ENCODE results near the gene GALNT11.
"Not testable (repeated sequence)": the region's sequence is repeated elsewhere in the genome, so short reads cannot be mapped to it uniquely, and the experiment has no call there.

GALNT11 gene

DNA sequence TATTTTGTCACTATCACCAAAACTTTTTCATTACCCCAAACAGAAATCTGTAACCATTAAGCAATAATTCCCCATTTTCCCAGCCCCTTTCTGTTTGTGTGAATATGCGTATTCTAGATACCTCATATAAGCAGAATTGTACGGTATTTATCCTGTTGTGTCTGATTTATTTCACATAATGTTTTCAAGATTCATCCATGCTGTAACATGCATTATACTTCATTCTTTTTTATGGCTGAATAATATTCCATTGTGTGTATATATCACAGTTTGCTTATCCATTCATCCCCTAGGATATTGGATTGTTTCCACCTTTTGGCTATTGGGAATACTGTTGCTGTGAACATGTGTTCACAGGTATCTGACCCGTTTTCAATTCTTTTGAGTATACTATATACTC, 26.5 kb downstream of the GALNT11 start:
- Histone ChIP-seq H3K4me3 (replicated peaks; ENCODE audit: low read depth, low read length) (no peak overlapping the region), H3K27me3 (replicated peaks; ENCODE audit: control insufficient read depth, insufficient read depth, low read length) (no peaks in the 10 kb centered on the region), H3K36me3 (ENCODE audit: control insufficient read depth, insufficient read depth, low read length) (no peaks in the 10 kb centered on the region)
- TF ChIP-seq, protein P1, sequence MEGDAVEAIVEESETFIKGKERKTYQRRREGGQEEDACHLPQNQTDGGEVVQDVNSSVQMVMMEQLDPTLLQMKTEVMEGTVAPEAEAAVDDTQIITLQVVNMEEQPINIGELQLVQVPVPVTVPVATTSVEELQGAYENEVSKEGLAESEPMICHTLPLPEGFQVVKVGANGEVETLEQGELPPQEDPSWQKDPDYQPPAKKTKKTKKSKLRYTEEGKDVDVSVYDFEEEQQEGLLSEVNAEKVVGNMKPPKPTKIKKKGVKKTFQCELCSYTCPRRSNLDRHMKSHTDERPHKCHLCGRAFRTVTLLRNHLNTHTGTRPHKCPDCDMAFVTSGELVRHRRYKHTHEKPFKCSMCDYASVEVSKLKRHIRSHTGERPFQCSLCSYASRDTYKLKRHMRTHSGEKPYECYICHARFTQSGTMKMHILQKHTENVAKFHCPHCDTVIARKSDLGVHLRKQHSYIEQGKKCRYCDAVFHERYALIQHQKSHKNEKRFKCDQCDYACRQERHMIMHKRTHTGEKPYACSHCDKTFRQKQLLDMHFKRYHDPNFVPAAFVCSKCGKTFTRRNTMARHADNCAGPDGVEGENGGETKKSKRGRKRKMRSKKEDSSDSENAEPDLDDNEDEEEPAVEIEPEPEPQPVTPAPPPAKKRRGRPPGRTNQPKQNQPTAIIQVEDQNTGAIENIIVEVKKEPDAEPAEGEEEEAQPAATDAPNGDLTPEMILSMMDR (IDR thresholded peaks at IDR 0.05; ENCODE audit: insufficient read depth, low read length, poor library complexity, severe bottlenecking), result no peak
- no peak for DNase-seq (ENCODE audit: extremely low read depth, insufficient read length)

DNA sequence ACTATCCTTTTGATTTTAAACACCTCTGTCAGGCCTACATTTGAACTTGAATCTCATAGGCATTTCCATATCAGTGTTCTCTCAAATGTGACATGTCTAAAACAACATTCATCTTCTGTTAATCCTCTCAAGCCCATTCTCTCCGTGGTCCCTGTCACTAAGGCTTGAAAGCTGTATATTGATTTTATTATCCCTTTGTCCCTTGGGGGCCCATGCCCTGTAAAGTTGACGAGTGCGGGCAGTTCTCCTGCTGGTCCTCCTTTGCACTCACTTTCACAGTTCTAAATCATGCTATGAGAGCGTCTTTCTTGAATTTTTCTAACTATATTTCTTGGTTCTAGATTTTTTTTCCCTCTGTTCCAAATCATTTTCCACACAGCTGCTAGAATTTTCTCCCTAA, 27.3 kb downstream of the GALNT11 start:
- H3K4me3 ChIP-seq (replicated peaks; ENCODE audit: low read depth, low read length), result no peak overlapping the region
- TF ChIP-seq, protein P1 (IDR thresholded peaks at IDR 0.05; ENCODE audit: insufficient read depth, low read length, poor library complexity, severe bottlenecking), result no peak
- no peaks in the 10 kb centered on the region for H3K36me3 ChIP-seq (ENCODE audit: control insufficient read depth, insufficient read depth, low read length)
- no peak for DNase-seq (ENCODE audit: extremely low read depth, insufficient read length)
- no peaks in the 10 kb centered on the region for H3K27me3 ChIP-seq (replicated peaks; ENCODE audit: control insufficient read depth, insufficient read depth, low read length)

DNA sequence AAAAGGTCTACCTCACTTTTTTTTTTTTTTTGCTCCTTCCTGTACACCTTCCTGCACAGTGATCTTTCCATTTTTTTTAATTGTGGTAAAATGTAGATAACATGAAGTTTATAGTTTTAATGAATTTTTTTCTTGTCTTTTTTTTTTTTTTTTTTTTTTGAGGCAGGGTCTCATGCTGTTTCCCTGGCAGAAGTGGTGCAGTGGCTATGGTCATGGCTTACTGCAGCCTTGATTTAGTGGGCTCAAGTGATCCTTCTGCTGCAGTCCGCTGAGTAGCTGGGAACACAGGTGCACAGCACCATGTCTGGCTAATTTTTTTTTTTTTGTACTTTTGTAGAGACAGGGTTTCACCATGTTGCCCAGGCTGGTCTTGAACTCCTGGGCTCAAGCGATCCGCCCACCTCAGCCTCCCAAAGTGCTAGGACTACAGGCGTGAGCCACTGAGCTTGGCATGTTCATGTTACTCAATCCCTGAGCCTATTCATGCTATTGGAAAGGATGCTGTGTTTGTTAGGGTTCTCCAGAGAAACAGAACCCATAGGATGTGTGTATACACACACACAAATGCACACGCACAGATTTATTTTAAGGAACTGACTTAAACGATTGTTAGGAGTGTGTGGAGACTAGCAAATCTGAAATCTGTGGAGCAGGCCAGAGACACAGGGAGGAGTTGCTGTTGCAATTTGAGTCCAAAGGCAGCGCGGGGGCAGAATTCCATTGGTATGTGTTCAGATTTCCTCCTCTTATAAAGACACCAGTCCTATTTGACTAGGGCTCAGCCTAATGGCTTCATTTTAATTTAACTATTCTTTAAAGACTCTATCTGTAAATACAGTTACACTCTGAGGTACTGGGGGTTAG, 29.1 kb downstream of the GALNT11 start:
- H3K36me3 ChIP-seq (ENCODE audit: control insufficient read depth, insufficient read depth, low read length), result no peaks in the 10 kb centered on the region
- TF ChIP-seq, protein P1 (IDR thresholded peaks at IDR 0.05; ENCODE audit: insufficient read depth, low read length, poor library complexity, severe bottlenecking), result no peak
- no peaks in the 10 kb centered on the region for H3K27me3 ChIP-seq (replicated peaks; ENCODE audit: control insufficient read depth, insufficient read depth, low read length)
- no peak overlapping the region for H3K4me3 ChIP-seq (replicated peaks; ENCODE audit: low read depth, low read length)
- DNase-seq (ENCODE audit: extremely low read depth, insufficient read length), result no peak

DNA sequence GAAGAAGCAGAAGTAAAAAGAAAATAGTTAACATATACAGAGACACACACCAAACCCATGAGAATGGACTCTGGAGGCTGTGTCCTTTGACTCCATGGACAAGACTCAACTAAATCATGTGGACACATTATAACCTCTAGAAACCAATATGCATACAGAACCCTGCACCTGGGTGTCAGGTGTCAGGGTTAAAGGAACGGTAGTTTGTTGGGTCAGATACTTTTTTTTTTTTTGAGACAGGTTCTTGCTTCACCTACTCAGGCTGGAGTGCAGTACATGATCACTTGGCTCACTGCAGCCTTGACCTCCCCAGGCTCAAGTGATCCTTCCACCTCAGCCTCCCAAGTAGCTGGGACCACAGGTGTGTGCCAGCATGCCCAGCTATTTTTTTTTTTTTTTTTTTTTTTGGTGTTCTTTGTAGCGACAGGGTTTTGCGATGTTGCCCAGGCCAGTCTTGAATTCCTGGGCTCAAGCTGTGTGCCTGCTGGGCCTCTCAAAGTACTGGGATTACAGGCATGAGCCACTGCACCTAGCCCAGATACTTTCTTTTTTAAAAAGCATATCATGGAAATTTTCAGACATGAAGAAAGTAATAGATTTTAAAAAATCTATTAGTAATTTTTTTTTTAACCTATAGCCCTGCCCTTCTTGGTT, 31.3 kb downstream of the GALNT11 start:
- Histone ChIP-seq H3K36me3 (ENCODE audit: control insufficient read depth, insufficient read depth, low read length) (no peaks in the 10 kb centered on the region), H3K27me3 (replicated peaks; ENCODE audit: control insufficient read depth, insufficient read depth, low read length) (no peaks in the 10 kb centered on the region), H3K4me3 (replicated peaks; ENCODE audit: low read depth, low read length) (no peak overlapping the region)
- DNase-seq (ENCODE audit: extremely low read depth, insufficient read length), result no peak
- TF ChIP-seq, protein P1 (IDR thresholded peaks at IDR 0.05; ENCODE audit: insufficient read depth, low read length, poor library complexity, severe bottlenecking), result no peak

- Histone ChIP-seq H3K27me3 (replicated peaks; ENCODE audit: control insufficient read depth, insufficient read depth, low read length) (no peaks in the 10 kb centered on the region), H3K4me3 (replicated peaks; ENCODE audit: low read depth, low read length) (no peak overlapping the region), H3K36me3 (ENCODE audit: control insufficient read depth, insufficient read depth, low read length) (no peaks in the 10 kb centered on the region)
- TF ChIP-seq, protein P1 (IDR thresholded peaks at IDR 0.05; ENCODE audit: insufficient read depth, low read length, poor library complexity, severe bottlenecking), result no peak
- no peak for DNase-seq (ENCODE audit: extremely low read depth, insufficient read length)
These were observed 33.8 kb downstream of the GALNT11 start for GRCh38 chr7:152059311-152059710.

GRCh38 chr7:152061086-152061485, 35.6 kb downstream of the GALNT11 start:
- not testable (repeated sequence) for H3K36me3 ChIP-seq (ENCODE audit: control insufficient read depth, insufficient read depth, low read length); H3K4me3 ChIP-seq (replicated peaks; ENCODE audit: low read depth, low read length); H3K27me3 ChIP-seq (replicated peaks; ENCODE audit: control insufficient read depth, insufficient read depth, low read length)

DNA sequence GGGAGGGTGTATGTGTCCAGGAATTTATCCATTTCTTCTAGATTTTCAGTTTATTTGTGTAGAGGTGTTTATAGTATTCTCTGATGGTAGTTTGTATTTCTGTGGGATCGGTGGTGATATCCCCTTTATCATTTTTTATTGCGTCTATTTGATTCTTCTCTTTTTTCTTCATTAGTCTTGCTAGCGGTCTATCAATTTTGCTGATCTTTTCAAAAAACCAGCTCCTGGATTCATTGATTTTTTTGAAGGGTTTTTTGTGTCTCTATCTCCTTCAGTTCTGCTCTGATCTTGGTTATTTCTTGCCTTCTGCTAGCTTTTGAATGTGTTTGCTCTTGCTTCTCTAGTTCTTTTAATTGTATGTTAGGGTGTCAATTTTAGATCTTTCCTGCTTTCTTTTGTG, 37.7 kb downstream of the GALNT11 start:
- not testable (repeated sequence) for H3K4me3 ChIP-seq (replicated peaks; ENCODE audit: low read depth, low read length)

More at GRCh38 chr7:152061086-152061485, 35.6 kb downstream of the GALNT11 start:
- not testable (repeated sequence) for DNase-seq (ENCODE audit: extremely low read depth, insufficient read length)

DNA sequence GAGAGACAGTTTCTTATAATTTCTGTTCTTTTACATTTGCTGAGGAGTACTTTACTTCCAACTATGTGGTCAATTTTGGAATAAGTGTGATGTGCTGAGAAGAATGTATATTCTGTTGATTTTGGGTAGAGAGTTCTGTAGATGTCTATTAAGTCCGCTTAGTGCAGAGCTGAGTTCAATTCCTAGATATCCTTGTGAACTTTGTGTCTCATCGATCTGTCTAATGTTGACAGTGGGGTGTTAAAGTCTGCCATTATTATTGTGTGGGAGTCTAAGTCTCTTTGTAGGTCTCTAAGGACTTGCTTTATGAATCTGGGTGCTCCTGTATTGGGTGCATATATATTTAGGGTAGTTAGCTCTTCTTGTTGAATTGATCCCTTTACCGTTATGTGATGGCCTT, 38.3 kb downstream of the GALNT11 start:
- H3K4me3 ChIP-seq (replicated peaks; ENCODE audit: low read depth, low read length); H3K36me3 ChIP-seq (ENCODE audit: control insufficient read depth, insufficient read depth, low read length); DNase-seq (ENCODE audit: extremely low read depth, insufficient read length); H3K27me3 ChIP-seq (replicated peaks; ENCODE audit: control insufficient read depth, insufficient read depth, low read length): not testable (repeated sequence)

More for the DNA sequence above, 37.7 kb downstream of the GALNT11 start:
- not testable (repeated sequence) for H3K36me3 ChIP-seq (ENCODE audit: control insufficient read depth, insufficient read depth, low read length); DNase-seq (ENCODE audit: extremely low read depth, insufficient read length); H3K27me3 ChIP-seq (replicated peaks; ENCODE audit: control insufficient read depth, insufficient read depth, low read length)

Data from GM06990 (cell line).